Endothelial cell of umbilical vein (primary cell): ENCODE measurements around the gene SPSB1. TPM values are rescaled to one million over a fixed set of nuclear protein-coding genes. Genes with fewer than 3 reads are reported as not detected.

Experiments
- BruUV-seq: library from RNA; stranded (reverse); fragments of 400-500 nt; replicated peaks from 2 replicates; lab custom pipeline; 2021; lab: Mats Ljungman, UMichigan
- CTCF ChIA-PET: fragments of 300-600, 350-600 bp; sonication (Branson Sonifier 250); formaldehyde crosslinking; loops from one replicate; lab custom pipeline; 2021; ENCODE audit warnings: antibody characterized with exemption, inconsistent platforms; lab: Charles Lee
- POLR2A ChIA-PET: fragments of 300-600, 350-600 bp; sonication (Branson Sonifier 250); formaldehyde crosslinking; loops from one replicate; lab custom pipeline; 2021; ENCODE audit warnings: antibody characterized with exemption, inconsistent platforms; lab: Charles Lee
- DNase-seq: peaks from one replicate; pipeline ENCODE4 v3.0.0-alpha.2; 2011; ENCODE audit warnings: low read depth, low spot score
- FAIRE-seq: peaks from 2 replicates; lab custom pipeline; 2011; peaks lifted over from hg19 to GRCh38; lab: Jason Lieb, UNC
- H2AFZ ChIP-seq: 2 replicates; pipeline ENCODE4 v1.6.0; 2012; ENCODE audit warnings: low read depth, low read length, control low read depth, inconsistent platforms
- H3K27ac ChIP-seq: 2 replicates; pipeline ENCODE4 v1.5.1; 2011; ENCODE audit warnings: low read depth, mild to moderate bottlenecking, control low read depth, low read length, moderate library complexity; ENCODE audit not compliant: insufficient read depth
- H3K27me3 ChIP-seq, 2 experiments: 2 replicates each; pipeline versions ENCODE4 v1.6.0 to v1.6.1; 2011; ENCODE audit warnings: low read length in 2 of 2, mixed read lengths in 1 of 2; ENCODE audit not compliant: control insufficient read depth in 2 of 2, insufficient read depth in 2 of 2
- H3K36me3 ChIP-seq, 2 experiments: 2 replicates in 1 of 2; 3 replicates in 1 of 2; pipeline ENCODE4 v1.5.1; 2011; ENCODE audit warnings: low read length in 2 of 2, mild to moderate bottlenecking in 1 of 2, moderate library complexity in 1 of 2; ENCODE audit not compliant: control insufficient read depth in 2 of 2, insufficient read depth in 2 of 2; ENCODE audit errors: extremely low read depth in 1 of 2
- H3K4me1 ChIP-seq: 3 replicates; pipeline ENCODE4 v1.5.1; 2011; ENCODE audit warnings: mild to moderate bottlenecking, low read length; ENCODE audit not compliant: control insufficient read depth, insufficient read depth; ENCODE audit errors: extremely low read depth
- H3K4me2 ChIP-seq: 2 replicates; pipeline ENCODE4 v1.6.1; 2011; ENCODE audit warnings: low read length, control low read depth, mixed read lengths; ENCODE audit not compliant: insufficient read depth
- H3K4me3 ChIP-seq, 3 experiments: fragments of 200-600 bp in 1 of 3; sonication (generic), shearing (Covaris generic) in 1 of 3; replicated peaks in 1 of 3; 2 replicates each; pipeline ENCODE4 v1.5.1; 2011 to 2016; ENCODE audit warnings: control low read depth in 3 of 3, low read length in 3 of 3, mild to moderate bottlenecking in 2 of 3, inconsistent platforms in 1 of 3, low read depth in 1 of 3, moderate library complexity in 1 of 3; ENCODE audit not compliant: insufficient read depth in 1 of 3
- H3K79me2 ChIP-seq: 2 replicates; pipeline ENCODE4 v1.6.0; 2012; ENCODE audit warnings: low read length, inconsistent platforms; ENCODE audit not compliant: control insufficient read depth, insufficient read depth
- H3K9ac ChIP-seq: replicated peaks from 2 replicates; pipeline ENCODE3; 2011; ENCODE audit warnings: low read length, control low read depth; ENCODE audit not compliant: insufficient read depth; ENCODE audit errors: extremely low read depth
- H3K9me1 ChIP-seq: replicated peaks from 3 replicates; pipeline ENCODE4 v1.6.0; 2011; ENCODE audit warnings: mild to moderate bottlenecking, low read length; ENCODE audit not compliant: control insufficient read depth, insufficient read depth; ENCODE audit errors: extremely low read depth
- H3K9me3 ChIP-seq: replicated peaks from 2 replicates; pipeline ENCODE4 v1.5.1; 2012; ENCODE audit warnings: low read length, inconsistent platforms; ENCODE audit not compliant: control insufficient read depth, insufficient read depth
- H4K20me1 ChIP-seq: replicated peaks from 2 replicates; pipeline ENCODE3; 2011; ENCODE audit warnings: mild to moderate bottlenecking, low read length; ENCODE audit not compliant: control insufficient read depth, insufficient read depth; ENCODE audit errors: extremely low read depth
- EZH2 ChIP-seq: IDR thresholded peaks from 2 replicates; pipeline ENCODE4 v1.6.1; 2012; ENCODE audit warnings: borderline replicate concordance, low read depth, mild to moderate bottlenecking, moderate library complexity, low read length, inconsistent platforms; ENCODE audit not compliant: severe bottlenecking
- FOS ChIP-seq: IDR thresholded peaks from 2 replicates; pipeline ENCODE4 v1.6.1; 2011; ENCODE audit warnings: mild to moderate bottlenecking, low read length, moderate library complexity, borderline replicate concordance; ENCODE audit not compliant: insufficient read depth
- GATA2 ChIP-seq: IDR thresholded peaks from 2 replicates; pipeline ENCODE4 v1.7.0; 2011; ENCODE audit warnings: low read depth, mild to moderate bottlenecking, moderate library complexity, mixed read lengths, low read length; ENCODE audit not compliant: insufficient read length, insufficient read depth
- JUN ChIP-seq: IDR thresholded peaks from 2 replicates; pipeline ENCODE4 v1.6.1; 2011; ENCODE audit warnings: borderline replicate concordance, low read depth; ENCODE audit not compliant: insufficient read length, insufficient read depth
- MYC ChIP-seq: IDR thresholded peaks from one replicate; pipeline ENCODE4 v1.6.1; 2011; ENCODE audit warnings: mild to moderate bottlenecking, low read depth, low read length
- POLR2A ChIP-seq: IDR thresholded peaks from 2 replicates; pipeline ENCODE4 v1.6.1; 2012; ENCODE audit warnings: low read depth, mild to moderate bottlenecking, control low read depth, low read length
- POLR2AphosphoS5 ChIP-seq: IDR thresholded peaks from 2 replicates; pipeline ENCODE4 v1.6.1; 2012; ENCODE audit warnings: low read depth, mild to moderate bottlenecking, control low read depth, low read length, moderate library complexity; ENCODE audit not compliant: insufficient read depth
- dilution Hi-C: fragments of 300-500 bp; cut with MboI; formaldehyde crosslinking; loops from one replicate; pipeline ENCODE4 v1.15.0; 2019; ENCODE audit warnings: low sequenced_read_pairs; ENCODE audit not compliant: extremely low pct_ligation_motif_present
- intact Hi-C: fragments of 100-400 bp; cut with micrococcal nuclease; formaldehyde crosslinking; loops from one replicate; pipeline ENCODE4 v1.10.0; 2022
- polyA plus RNA-seq, 4 experiments: library from polyadenylated mRNA; depleted of rRNA in 3 of 4; stranded (reverse) in 3 of 4; unstranded in 1 of 4; fragments of >200 nt; gene quantifications; 2 replicates each; pipeline versions ENCODE4 v1.2.1 to v1.2.3, GENCODE V29; 2011 to 2012; ENCODE audit warnings: missing spikeins in 1 of 4
- total RNA-seq: library from RNA; stranded (reverse); gene quantifications from 2 replicates; pipeline ENCODE4 v1.2.3, GENCODE V29; 2021
- TF ChIP-seq, protein P1 (sequence below), 2 donors: IDR thresholded peaks; 1 replicate in 1 of 2; 2 replicates in 1 of 2; pipeline ENCODE4 v1.5.1; 2011; ENCODE audit warnings: low read length in 2 of 2, mild to moderate bottlenecking in 2 of 2, moderate library complexity in 2 of 2, control low read depth in 1 of 2, inconsistent platforms in 1 of 2, low read depth in 1 of 2; ENCODE audit not compliant: insufficient read depth in 1 of 2; ENCODE audit errors: extremely low read depth in 1 of 2
- TF ChIP-seq, protein P2 (sequence below): IDR thresholded peaks from 2 replicates; pipeline ENCODE4 v1.6.1; 2011; ENCODE audit not compliant: insufficient read depth, insufficient read length

SPSB1 gene
- total and polyA plus RNA-seq, 2 donors (not counting 3 experiments of a cell fraction or from before 2014, with no cell fraction given), result 41.9 to 61.2 TPM

- Histone ChIP-seq H3K4me3 (no peak overlapping the region), H3K79me2 (peaks cover 84% of the 10 kb centered on the region), H3K36me3 (peaks cover 4 to 38% of the 10 kb centered on the region in 2 experiments), H3K9ac (no peak overlapping the region), H3K4me1 (no peaks in the 10 kb centered on the region), H3K27ac (no peak overlapping the region), H3K27me3 (no peaks in the 10 kb centered on the region), H3K4me2 (no peak overlapping the region), H4K20me1 (no peaks in the 10 kb centered on the region), H2AFZ (no peak overlapping the region), H3K9me1 (no peaks in the 10 kb centered on the region), H3K9me3 (no peaks in the 10 kb centered on the region)
- FAIRE-seq (no peak), DNase-seq (no peak)
- intact Hi-C loops (no loop called here), dilution Hi-C loops (no loop called here)
- ChIA-PET CTCF (interaction anchor here (1.4 to 1.7 kb wide), 4 partner anchors 11 to 104 kb away, joined by 3 to 4 read pairs (median 4); no protein-coding TSS in a partner anchor), POLR2A (no interaction called here)
- TF ChIP-seq, protein P1, sequence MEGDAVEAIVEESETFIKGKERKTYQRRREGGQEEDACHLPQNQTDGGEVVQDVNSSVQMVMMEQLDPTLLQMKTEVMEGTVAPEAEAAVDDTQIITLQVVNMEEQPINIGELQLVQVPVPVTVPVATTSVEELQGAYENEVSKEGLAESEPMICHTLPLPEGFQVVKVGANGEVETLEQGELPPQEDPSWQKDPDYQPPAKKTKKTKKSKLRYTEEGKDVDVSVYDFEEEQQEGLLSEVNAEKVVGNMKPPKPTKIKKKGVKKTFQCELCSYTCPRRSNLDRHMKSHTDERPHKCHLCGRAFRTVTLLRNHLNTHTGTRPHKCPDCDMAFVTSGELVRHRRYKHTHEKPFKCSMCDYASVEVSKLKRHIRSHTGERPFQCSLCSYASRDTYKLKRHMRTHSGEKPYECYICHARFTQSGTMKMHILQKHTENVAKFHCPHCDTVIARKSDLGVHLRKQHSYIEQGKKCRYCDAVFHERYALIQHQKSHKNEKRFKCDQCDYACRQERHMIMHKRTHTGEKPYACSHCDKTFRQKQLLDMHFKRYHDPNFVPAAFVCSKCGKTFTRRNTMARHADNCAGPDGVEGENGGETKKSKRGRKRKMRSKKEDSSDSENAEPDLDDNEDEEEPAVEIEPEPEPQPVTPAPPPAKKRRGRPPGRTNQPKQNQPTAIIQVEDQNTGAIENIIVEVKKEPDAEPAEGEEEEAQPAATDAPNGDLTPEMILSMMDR (IDR thresholded peaks at IDR 0.05; ENCODE audit: extremely low read depth in 1 of 2, insufficient read depth in 1 of 2, low read depth in 1 of 2, low read length in 2 of 2), result no peak
- TF ChIP-seq POLR2A, result no peak
- no peak for TF ChIP-seq JUN
- TF ChIP-seq FOS, result no peak
- TF ChIP-seq EZH2, result no peak
- TF ChIP-seq, protein P2, sequence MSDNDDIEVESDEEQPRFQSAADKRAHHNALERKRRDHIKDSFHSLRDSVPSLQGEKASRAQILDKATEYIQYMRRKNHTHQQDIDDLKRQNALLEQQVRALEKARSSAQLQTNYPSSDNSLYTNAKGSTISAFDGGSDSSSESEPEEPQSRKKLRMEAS, result no peak
- no peak for TF ChIP-seq MYC
- TF ChIP-seq GATA2, result no peak
- no peak for TF ChIP-seq POLR2AphosphoS5
- BruUV-seq, result no TSS peak
Measured at GRCh38 chr1:9351654-9352271, 59.1 kb downstream of the SPSB1 start.
